K562 (cell line): ENCODE measurements around the gene SMG9. TPM values are rescaled to one million over a fixed set of nuclear protein-coding genes. Genes with fewer than 3 reads are reported as not detected.

Experiments used
- ATAC-seq: fragments of 200-7000 bp; cut with Tn5 transposase; 3 replicates; pipeline ENCODE4 v1.9.1; 2020; ENCODE audit warnings: moderate library complexity
- BruUV-seq: library from RNA; stranded (reverse); fragments of 400-500 nt; replicated peaks from 2 replicates; lab custom pipeline; 2021; lab: Mats Ljungman, UMichigan
- CTCF ChIA-PET: fragments of 300-600 bp; formaldehyde crosslinking; extraction: SDS; loops from one replicate; lab custom pipeline; 2021; ENCODE audit warnings: low intra/inter-chr PET ratio; lab: Yijun Ruan, JAX
- POLR2A ChIA-PET: fragments of 300-600, 350-650 bp; sonication (Branson Sonifier 250); formaldehyde crosslinking; extraction: SDS; loops from one replicate; lab custom pipeline; 2021; ENCODE audit warnings: antibody characterized with exemption, inconsistent platforms; lab: Yijun Ruan, JAX
- DNase-seq, 4 experiments: peaks; one replicate each; pipeline versions ENCODE4 v3.0.0 to v3.0.0-alpha.2; 2011 to 2018; ENCODE audit warnings: low spot score in 3 of 4, mixed read lengths in 3 of 4; ENCODE audit errors: extremely low read depth in 1 of 4
- FAIRE-seq: peaks from 2 replicates; lab custom pipeline; 2011; peaks lifted over from hg19 to GRCh38; lab: Jason Lieb, UNC
- H2AFZ ChIP-seq: 2 replicates; pipeline ENCODE4 v1.6.0; 2011; ENCODE audit warnings: low read depth, low read length, control low read depth, inconsistent platforms
- H3K27ac ChIP-seq: fragments of 200-600 bp; 3 replicates; pipeline ENCODE4 v1.8.0; 2011; ENCODE audit warnings: low read depth, mild to moderate bottlenecking, control low read depth, inconsistent platforms, low read length, moderate library complexity, mixed read lengths; ENCODE audit errors: extremely low read depth
- H3K27me3 ChIP-seq, 2 experiments: fragments of 300-600 bp in 1 of 2; 2 replicates in 1 of 2; 3 replicates in 1 of 2; pipeline versions ENCODE4 v1.6.0 to v1.8.0; 2011; ENCODE audit warnings: inconsistent platforms in 2 of 2, low read length in 2 of 2, mild to moderate bottlenecking in 1 of 2, mixed read lengths in 1 of 2, moderate library complexity in 1 of 2; ENCODE audit not compliant: control insufficient read depth in 2 of 2, insufficient read depth in 2 of 2
- H3K36me3 ChIP-seq: fragments of 300-600 bp; 3 replicates; pipeline ENCODE4 v1.8.0; 2011; ENCODE audit warnings: mild to moderate bottlenecking, low read length, inconsistent platforms; ENCODE audit not compliant: control insufficient read depth, insufficient read depth
- H3K4me1 ChIP-seq, 2 experiments: fragments of 200-600 bp in 1 of 2; replicated peaks in 1 of 2; 2 replicates in 1 of 2; 3 replicates in 1 of 2; pipeline versions ENCODE4 v1.5.1 to v1.8.0; 2011; ENCODE audit warnings: inconsistent platforms in 2 of 2, low read length in 2 of 2, mild to moderate bottlenecking in 1 of 2, mixed read lengths in 1 of 2, moderate library complexity in 1 of 2; ENCODE audit not compliant: control insufficient read depth in 2 of 2, insufficient read depth in 2 of 2
- H3K4me2 ChIP-seq: 2 replicates; pipeline ENCODE4 v1.6.1; 2011; ENCODE audit warnings: low read length, control low read depth, inconsistent platforms, mixed read lengths; ENCODE audit not compliant: insufficient read depth
- H3K4me3 ChIP-seq: fragments of 200-600 bp; sonication (generic), shearing (Covaris generic); 2 replicates; pipeline ENCODE4 v1.5.1; 2016; ENCODE audit warnings: control low read depth, inconsistent platforms
- H3K79me2 ChIP-seq: fragments of 200-600 bp; 3 replicates; pipeline ENCODE4 v1.8.0; 2011; ENCODE audit warnings: low read length, inconsistent platforms; ENCODE audit not compliant: control insufficient read depth, insufficient read depth
- H3K9ac ChIP-seq, 2 experiments: 2 replicates each; pipeline versions ENCODE4 v1.6.0 to v1.6.1; 2011; ENCODE audit warnings: low read depth in 2 of 2, low read length in 2 of 2, control low read depth in 1 of 2, inconsistent platforms in 1 of 2, mild to moderate bottlenecking in 1 of 2, mixed read lengths in 1 of 2; ENCODE audit not compliant: insufficient read depth in 1 of 2
- H3K9me1 ChIP-seq: one replicate; pipeline ENCODE4 v1.6.0; 2011; ENCODE audit warnings: inconsistent platforms, mild to moderate bottlenecking, low read length, moderate library complexity; ENCODE audit not compliant: control insufficient read depth, insufficient read depth
- H3K9me3 ChIP-seq: replicated peaks from 2 replicates; pipeline ENCODE4 v1.5.1; 2011; ENCODE audit warnings: low read depth, low read length, inconsistent platforms; ENCODE audit not compliant: control insufficient read depth, insufficient read depth
- H4K20me1 ChIP-seq: replicated peaks from 2 replicates; pipeline ENCODE4 v1.6.1; 2011; ENCODE audit warnings: low read length, inconsistent platforms, mixed read lengths; ENCODE audit not compliant: control insufficient read depth, insufficient read depth
- BCLAF1 ChIP-seq, 2 experiments: fragments of 450-650 bp in 1 of 2; IDR thresholded peaks; 2 replicates each; pipeline ENCODE4 v1.6.1; 2011 to 2017; ENCODE audit warnings: low read depth in 2 of 2, antibody characterized with exemption in 1 of 2, borderline replicate concordance in 1 of 2, low read length in 1 of 2, mild to moderate bottlenecking in 1 of 2, mixed read lengths in 1 of 2; ENCODE audit not compliant: control insufficient read depth in 1 of 2
- EGR1 ChIP-seq: fragments of 450-650 bp; conservative IDR thresholded peaks from 2 replicates; pipeline ENCODE4 v1.6.1; 2017; ENCODE audit warnings: mild to moderate bottlenecking
- FUS ChIP-seq: fragments of 200-400 bp; formaldehyde crosslinking; optimal IDR thresholded peaks from 2 replicates; pipeline ENCODE3; 2017; ENCODE audit warnings: low read depth, low read length
- HOMEZ ChIP-seq: fragments of 250-450 bp; sonication (Bioruptor Pico); IDR thresholded peaks from 2 replicates; pipeline ENCODE4 v1.4.0; 2020; ENCODE audit warnings: mild to moderate bottlenecking, moderate library complexity
- PHTF2 ChIP-seq: fragments of 250-450 bp; sonication (Bioruptor Pico); IDR thresholded peaks from 2 replicates; pipeline ENCODE4 v1.5.0; 2021; ENCODE audit warnings: mild to moderate bottlenecking
- RBBP5 ChIP-seq: fragments of 200-600 bp; sonication (generic); IDR thresholded peaks from 2 replicates; pipeline ENCODE4 v1.6.1; 2012; ENCODE audit warnings: borderline replicate concordance, mild to moderate bottlenecking, low read length, control low read depth, inconsistent platforms; ENCODE audit not compliant: insufficient read depth, poor library complexity, severe bottlenecking
- RHOXF2B ChIP-seq: fragments of 250-450 bp; sonication (Bioruptor Pico); conservative IDR thresholded peaks from 2 replicates; pipeline ENCODE4 v1.5.1; 2021
- ZC3H11A ChIP-seq: IDR thresholded peaks from 2 replicates; pipeline ENCODE4 v1.6.1; 2012; ENCODE audit warnings: low read depth, low read length, improper control_type of control experiment
- ZNF668 ChIP-seq: fragments of 250-450 bp; sonication (Bioruptor Pico); IDR thresholded peaks from 2 replicates; pipeline ENCODE4 v1.8.0; 2022; ENCODE audit warnings: mild to moderate bottlenecking, inconsistent platforms
- WGBS: fragments of 100-300 bp; shearing (Covaris generic); methylation state at CpG from one replicate; pipeline ENCODE4 v1.1.6; 2016; ENCODE audit warnings: low coverage, mixed read lengths; ENCODE audit not compliant: insufficient coverage; ENCODE audit errors: missing lambda C conversion rate; 5-methylcytosine and 5-hydroxymethylcytosine counted together
- in situ Hi-C: fragments of 300-500 bp; cut with MboI; formaldehyde crosslinking; loops from 4 replicates; pipeline ENCODE4 v1.15.0; 2018; ENCODE audit warnings: inconsistent platforms, mixed read lengths
- intact Hi-C: fragments of 100-400 bp; cut with micrococcal nuclease; formaldehyde crosslinking; loops from 2 replicates; pipeline ENCODE4 v1.14.2; 2022
- polyA plus RNA-seq, 8 experiments: library from polyadenylated mRNA; depleted of rRNA in 4 of 8; stranded (reverse) in 5 of 8; unstranded in 3 of 8; fragments of >200 nt; fragmentation: Nextera tagmentation in 2 of 8; fragmentation: Illumina TruSeq in 1 of 8; extraction: Ambion mirVana in 2 of 8; extraction: Trizol in 1 of 8; gene quantifications; 2 replicates each; pipeline versions ENCODE4 v1.2.1 to v1.2.3, GENCODE V29; 2011 to 2014; ENCODE audit warnings: inconsistent platforms in 1 of 8, missing spikeins in 1 of 8
- total RNA-seq, 7 experiments: library from RNA; depleted of rRNA in 6 of 7; stranded (reverse); fragments of >200 nt in 6 of 7; fragmentation: Illumina TruSeq in 2 of 7; extraction: Trizol in 2 of 7; gene quantifications; 2 replicates each; pipeline versions ENCODE4 v1.2.1 to v1.2.3, GENCODE V29; 2011 to 2021; ENCODE audit warnings: low replicate concordance in 1 of 7
- TF ChIP-seq, protein P1 (sequence below): fragments of 250-450 bp; sonication (Bioruptor Pico); IDR thresholded peaks from 2 replicates; pipeline ENCODE4 v1.5.0; 2021; ENCODE audit warnings: mild to moderate bottlenecking, moderate library complexity

SMG9 gene
- total and polyA plus RNA-seq, 9 of the 15 experiments (the other 6 are each of a cell fraction or from before 2014, with no cell fraction given): 1.7 to 79.7 (median 40.2) TPM

- TF ChIP-seq HOMEZ: no peak
- no peak for TF ChIP-seq ZC3H11A
- TF ChIP-seq, protein P1, sequence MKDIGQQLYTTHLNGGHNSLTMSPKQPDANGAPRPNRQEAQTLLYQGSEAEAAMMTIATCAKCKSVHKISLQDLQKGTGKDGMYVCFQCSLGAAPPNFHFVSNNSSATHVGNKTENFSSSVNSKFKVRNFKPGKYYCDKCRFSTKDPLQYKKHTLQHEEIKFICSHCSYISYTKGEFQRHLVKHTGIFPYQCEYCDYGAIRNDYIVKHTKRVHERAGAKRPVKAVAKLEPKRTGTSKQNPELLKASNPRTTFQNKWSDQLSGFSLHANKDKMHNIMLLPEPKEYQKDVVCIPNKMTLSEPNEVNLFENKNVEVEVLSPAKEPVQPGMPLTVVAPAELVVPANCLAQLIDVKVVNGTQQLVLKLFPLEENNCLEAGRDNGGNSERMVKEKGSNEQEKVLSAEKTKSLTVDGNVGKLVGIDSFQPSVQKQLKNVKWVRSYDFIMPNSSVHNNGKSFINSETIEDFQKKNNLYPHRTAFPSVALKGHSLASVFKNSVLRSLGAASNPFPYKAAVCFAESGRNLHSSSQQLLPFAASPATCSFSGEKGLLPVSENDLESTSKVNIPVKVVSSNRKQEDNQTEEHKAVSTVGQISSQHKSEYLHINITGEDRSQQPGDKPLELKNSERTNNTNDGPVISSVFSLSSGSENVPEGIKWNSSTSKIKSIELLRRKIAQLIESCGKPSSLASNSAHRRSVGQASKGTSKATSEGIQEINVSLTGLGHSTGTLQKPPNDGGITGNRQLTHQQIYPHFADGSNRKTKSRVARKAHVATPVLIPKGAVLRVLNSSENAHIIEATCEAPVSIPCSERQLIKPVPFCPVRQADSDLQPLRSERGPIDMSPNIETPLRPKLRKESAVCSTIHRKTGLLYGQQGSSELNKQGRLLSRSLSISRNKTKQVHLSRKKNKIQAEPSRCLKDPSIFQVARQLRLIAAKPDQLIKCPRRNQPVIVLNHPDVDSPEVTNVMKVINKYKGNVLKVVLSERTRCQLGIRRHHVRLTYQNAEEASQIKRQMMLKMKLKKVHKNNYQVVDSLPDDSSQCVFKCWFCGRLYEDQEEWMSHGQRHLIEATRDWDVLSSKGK (CRISPR knock-in tag): no peak
- TF ChIP-seq RHOXF2B (CRISPR knock-in tag): no peak
- TF ChIP-seq ZNF668: no peak
- TF ChIP-seq EGR1: no peak
Measured at GRCh38 chr19:43773725-43774102, 19.0 kb upstream of the SMG9 start (continued).

DNA sequence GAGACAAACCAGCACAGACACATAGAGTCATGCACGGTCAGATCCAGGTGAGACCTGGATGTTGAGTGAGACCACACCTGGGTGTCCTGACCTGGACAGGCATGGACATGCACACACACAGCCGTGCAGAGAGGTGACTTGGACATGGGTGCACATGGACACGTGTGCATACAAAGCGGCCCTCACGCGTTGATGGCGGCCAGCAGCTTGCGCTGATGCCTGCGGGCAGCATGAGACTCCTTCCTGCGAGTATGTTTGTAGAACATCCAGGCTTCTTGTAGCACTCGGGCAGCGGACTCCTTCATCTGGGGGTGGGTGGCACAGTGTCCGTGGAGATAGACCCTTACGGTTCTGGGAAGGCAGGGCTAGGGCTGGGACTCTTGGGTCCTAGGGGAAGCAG lies 14.5 kb upstream of the SMG9 start:
- H3K4me3 ChIP-seq: no peak overlapping the region
- peak overlapping the region in 1 of 2 experiments; percentile 16; a peak in 1 of 4 replicates for H3K9ac ChIP-seq
- no peak for ATAC-seq
- intact Hi-C loops (no loop called here), in situ Hi-C loops (no loop called here)
- no peaks in the 10 kb centered on the region for H4K20me1 ChIP-seq
- no peak overlapping the region; the same call in 2 of the 3 replicates for H3K27ac ChIP-seq
- no peak overlapping the region for H3K4me2 ChIP-seq
- DNase-seq: no peak
- BruUV-seq: no TSS peak
- WGBS: 92% methylated on average over 13 of the region's 14 CpGs
- no peaks in the 10 kb centered on the region for H3K27me3 ChIP-seq
- no peak overlapping the region for H2AFZ ChIP-seq
- no peaks in the 10 kb centered on the region for H3K9me1 ChIP-seq
- TF ChIP-seq PHTF2 (CRISPR knock-in tag): no peak
- TF ChIP-seq BCLAF1 (IDR thresholded peaks at IDR 0.05; ENCODE audit: borderline replicate concordance in 1 of 2, control insufficient read depth in 1 of 2, low read depth in 2 of 2, low read length in 1 of 2): no peak
- TF ChIP-seq FUS: no peak
- no peak for TF ChIP-seq RBBP5
- no peaks in the 10 kb centered on the region for H3K9me3 ChIP-seq
- no peak for FAIRE-seq
- CTCF ChIA-PET: no interaction called here
- H3K79me2 ChIP-seq: peaks cover 26% of the 10 kb centered on the region
- POLR2A ChIA-PET: interaction anchor here (0.6 to 9.9 kb wide), 5 partner anchors 9 to 1018 kb away, joined by 3 to 71 read pairs (median 4); partner anchors contain the start of gene SMG9
- peaks cover 65% of the 10 kb centered on the region for H3K36me3 ChIP-seq
- peaks cover 41 to 46% of the 10 kb centered on the region in 2 experiments for H3K4me1 ChIP-seq
